GM18508 (cell line): ENCODE results near the gene G6PC1.
"Not testable (repeated sequence)": the region's sequence is repeated elsewhere in the genome, so short reads cannot be mapped to it uniquely, and the experiment has no call there.

Experiments used
- ATAC-seq: cut with Tn5 transposase; IDR thresholded peaks from one replicate; pipeline ENCODE4 v1.9.1; 2021; ENCODE audit warnings: moderate number of reproducible peaks; ENCODE audit not compliant: insufficient read depth, unreplicated experiment

G6PC1 gene

GRCh38 chr17:42900460-42901331 is at the start of gene G6PC1:
Gene G6PC1 (plus strand): TSS chr17:42900799. CDS start chr17:42900877, 78 bp downstream.
- no peak for ATAC-seq

GRCh38 chr17:42850954-42851353 is 49.6 kb upstream of the G6PC1 start, which contains the start of gene AOC3:
Gene AOC3 (plus strand): TSS chr17:42851199. CDS start chr17:42851344, 145 bp downstream.
- no peak for ATAC-seq

DNA sequence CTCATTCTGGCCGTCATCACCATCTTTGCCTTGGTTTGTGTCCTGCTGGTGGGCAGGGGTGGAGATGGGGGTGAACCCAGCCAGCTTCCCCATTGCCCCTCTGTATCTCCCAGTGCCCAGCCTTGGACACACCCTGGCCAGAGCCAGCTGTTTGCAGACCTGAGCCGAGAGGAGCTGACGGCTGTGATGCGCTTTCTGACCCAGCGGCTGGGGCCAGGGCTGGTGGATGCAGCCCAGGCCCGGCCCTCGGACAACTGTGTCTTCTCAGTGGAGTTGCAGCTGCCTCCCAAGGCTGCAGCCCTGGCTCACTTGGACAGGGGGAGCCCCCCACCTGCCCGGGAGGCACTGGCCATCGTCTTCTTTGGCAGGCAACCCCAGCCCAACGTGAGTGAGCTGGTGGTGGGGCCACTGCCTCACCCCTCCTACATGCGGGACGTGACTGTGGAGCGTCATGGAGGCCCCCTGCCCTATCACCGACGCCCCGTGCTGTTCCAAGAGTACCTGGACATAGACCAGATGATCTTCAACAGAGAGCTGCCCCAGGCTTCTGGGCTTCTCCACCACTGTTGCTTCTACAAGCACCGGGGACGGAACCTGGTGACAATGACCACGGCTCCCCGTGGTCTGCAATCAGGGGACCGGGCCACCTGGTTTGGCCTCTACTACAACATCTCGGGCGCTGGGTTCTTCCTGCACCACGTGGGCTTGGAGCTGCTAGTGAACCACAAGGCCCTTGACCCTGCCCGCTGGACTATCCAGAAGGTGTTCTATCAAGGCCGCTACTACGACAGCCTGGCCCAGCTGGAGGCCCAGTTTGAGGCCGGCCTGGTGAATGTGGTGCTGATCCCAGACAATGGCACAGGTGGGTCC is 49.0 kb upstream of the G6PC1 start:
- ATAC-seq: not testable (repeated sequence)

- no peak for ATAC-seq
Measured at GRCh38 chr17:42852351-42852750, 48.2 kb upstream of the G6PC1 start.

- no peak for ATAC-seq
Measured at GRCh38 chr17:42853004-42853403, 47.6 kb upstream of the G6PC1 start.

DNA sequence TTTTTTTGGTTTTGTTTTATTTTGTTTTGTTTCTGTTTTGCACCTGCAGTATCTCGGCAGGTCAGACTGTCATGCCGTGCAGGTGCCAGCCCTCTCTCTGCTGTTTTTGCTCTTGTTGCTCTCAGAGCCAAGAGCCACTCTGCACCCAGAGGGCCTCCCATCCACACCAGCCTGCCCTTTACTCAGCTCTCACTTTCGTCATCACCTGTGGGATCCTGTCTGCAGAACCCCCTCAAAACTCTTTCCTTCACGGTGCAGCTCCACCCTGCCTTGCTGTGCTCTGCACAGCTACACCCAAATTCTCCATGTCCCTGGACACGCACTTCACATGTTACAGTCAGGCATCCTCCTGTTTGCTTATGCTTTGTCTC is 47.0 kb upstream of the G6PC1 start:
- ATAC-seq: no peak

DNA sequence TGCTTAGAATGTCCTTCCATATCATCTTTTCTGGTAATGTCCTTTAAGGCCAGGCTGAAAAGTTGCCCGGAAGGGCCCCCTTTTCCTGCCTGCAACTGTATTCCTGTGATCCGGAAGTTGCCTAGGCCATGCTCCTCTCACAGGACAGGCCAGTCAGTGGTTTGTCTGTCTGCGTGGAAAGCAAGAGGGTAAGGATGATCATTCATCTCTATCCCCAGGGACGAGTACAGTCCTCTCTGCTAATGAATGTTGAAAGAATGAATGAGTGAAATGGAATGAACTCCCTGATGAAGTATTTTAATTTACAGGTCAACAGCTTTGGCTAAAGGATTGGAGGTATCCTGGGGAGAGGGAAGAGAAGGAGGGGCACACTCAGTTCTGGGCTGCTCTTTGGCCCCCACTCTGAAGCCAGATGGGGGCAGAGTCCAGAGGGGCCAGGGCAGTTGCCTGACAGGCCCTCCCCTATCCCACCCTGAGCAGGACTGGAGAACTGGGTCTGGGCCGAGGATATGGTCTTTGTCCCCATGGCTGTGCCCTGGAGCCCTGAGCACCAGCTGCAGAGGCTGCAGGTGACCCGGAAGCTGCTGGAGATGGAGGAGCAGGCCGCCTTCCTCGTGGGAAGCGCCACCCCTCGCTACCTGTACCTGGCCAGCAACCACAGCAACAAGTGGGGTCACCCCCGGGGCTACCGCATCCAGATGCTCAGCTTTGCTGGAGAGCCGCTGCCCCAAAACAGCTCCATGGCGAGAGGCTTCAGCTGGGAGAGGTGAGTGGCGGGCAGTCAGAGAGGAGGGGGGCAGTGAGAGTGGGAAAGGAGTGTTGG is 46.4 kb upstream of the G6PC1 start:
- no peak for ATAC-seq

DNA sequence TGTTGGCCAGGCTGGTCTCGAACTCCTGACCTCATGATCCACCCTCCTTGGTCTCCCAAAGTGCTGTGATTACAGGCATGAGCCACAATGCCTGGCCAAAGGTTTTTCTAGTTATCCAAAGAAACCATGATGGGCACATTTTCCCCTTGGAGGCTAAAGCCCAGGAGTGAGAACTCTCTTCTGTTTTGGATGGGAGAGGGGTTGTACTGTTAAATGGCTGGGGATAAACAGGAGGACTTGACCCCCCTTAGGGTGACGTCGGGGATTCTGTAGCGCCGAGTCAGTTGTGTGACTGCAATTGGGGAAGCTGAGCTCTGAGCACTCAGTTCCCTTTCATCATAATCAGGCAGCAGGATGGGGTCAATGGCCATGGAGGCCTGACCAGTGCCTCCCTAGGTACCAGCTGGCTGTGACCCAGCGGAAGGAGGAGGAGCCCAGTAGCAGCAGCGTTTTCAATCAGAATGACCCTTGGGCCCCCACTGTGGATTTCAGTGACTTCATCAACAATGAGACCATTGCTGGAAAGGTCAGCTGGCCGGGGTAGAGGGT is 45.5 kb upstream of the G6PC1 start:
- ATAC-seq: no peak

GRCh38 chr17:42856093-42856492 is 44.5 kb upstream of the G6PC1 start:
- ATAC-seq: not testable (repeated sequence)

- not testable (repeated sequence) for ATAC-seq
Measured at GRCh38 chr17:42856516-42856915, 44.1 kb upstream of the G6PC1 start.

GRCh38 chr17:42857389-42857788 is 43.2 kb upstream of the G6PC1 start:
- ATAC-seq: no peak

- ATAC-seq: no peak
Measured at GRCh38 chr17:42865638-42866094, 34.9 kb upstream of the G6PC1 start.

DNA sequence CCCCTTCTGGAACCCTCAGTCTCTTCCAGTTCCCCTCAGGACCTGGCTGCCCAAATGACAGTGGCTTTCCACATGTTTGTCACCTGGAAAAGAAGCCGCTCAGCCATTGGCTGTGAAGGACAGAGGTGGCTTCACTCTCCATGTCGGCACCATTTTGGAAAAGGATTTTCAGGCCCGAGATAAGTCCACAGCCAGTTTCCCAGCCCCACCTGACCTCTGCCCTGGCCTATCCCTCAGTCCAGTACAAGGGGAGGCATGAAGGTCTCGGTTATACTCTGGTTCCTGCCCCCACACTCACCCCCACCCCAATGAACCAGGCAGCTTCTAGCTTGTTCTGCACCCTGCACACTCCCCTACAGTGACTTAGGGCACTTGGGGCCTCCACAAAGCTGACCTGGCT is 34.4 kb upstream of the G6PC1 start:
- ATAC-seq: no peak

DNA sequence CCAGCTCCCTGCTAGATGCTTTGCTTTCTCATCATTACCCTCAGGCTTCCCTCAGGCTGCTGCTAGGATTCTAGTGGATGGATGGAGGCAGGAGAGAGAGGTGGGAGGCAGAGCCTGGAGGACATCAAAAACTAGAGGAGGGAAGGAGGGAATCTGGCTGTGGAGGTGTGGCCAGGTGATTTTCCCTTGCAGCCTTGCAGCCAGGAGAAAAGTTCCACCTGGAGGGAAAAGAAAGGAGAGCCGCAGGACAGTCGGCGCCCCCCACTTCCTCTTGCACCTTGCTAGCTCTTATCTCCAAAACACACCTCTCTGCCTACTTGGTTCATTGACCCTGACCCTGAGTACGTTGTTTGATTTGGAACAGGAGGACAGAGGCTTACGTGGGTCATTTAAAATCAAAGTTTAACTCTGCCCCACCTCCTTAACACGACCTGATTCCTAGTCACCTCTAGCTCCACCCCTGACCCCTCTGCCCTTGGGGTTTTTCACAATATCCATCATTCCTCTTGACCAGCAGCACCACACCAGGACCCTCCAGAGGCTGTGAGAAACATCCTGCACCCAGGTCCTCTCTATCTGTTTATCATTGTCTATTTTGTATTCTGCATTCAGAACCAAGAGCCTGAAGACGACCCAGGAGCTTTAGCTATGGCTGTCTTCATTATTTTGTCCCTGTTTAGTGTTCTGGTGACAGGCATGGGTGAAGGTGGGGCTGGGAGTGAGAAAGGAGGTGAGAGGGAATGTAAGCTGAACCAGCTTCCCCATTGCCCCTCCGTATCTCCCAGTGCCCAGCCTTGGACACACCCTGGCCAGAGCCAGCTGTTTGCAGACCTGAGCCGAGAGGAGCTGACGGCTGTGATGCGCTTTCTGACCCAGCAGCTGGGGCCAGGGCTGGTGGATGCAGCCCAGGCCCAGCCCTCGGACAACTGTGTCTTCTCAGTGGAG is 33.7 kb upstream of the G6PC1 start:
- no peak for ATAC-seq

DNA sequence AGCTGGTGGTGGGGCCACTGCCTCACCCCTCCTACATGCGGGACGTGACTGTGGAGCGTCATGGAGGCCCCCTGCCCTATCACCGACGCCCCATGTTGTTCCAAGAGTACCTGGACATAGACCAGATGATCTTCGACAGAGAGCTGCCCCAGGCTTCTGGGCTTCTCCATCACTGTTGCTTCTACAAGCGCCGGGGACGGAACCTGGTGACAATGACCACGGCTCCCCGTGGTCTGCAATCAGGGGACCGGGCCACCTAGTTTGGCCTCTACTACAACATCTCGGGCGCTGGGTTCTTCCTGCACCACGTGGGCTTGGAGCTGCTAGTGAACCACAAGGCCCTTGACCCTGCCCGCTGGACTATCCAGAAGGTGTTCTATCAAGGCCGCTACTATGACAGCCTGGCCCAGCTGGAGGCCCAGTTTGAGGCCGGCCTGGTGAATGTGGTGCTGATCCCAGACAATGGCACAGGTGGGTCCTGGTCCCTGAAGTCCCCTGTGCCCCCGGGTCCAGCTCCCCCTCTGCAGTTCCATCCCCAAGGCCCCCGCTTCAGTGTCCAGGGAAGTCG is 32.8 kb upstream of the G6PC1 start:
- ATAC-seq: not testable (repeated sequence)

DNA sequence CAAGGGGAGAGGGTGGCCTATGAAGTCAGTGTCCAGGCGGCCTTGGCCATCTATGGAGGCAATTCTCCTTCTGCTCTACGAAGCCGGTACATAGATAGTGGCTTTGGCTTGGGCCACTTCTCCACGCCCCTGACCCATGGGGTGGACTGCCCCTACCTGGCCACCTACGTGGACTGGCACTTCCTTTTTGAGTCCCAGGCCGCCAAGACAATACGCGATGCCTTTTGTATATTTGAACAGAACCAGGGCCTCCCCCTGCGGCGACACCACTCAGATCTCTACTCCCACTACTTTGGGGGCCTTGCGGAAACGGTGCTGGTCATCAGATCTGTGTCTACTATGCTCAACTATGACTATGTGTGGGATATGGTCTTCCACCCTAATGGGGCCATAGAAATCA is 32.3 kb upstream of the G6PC1 start:
- ATAC-seq: no peak

GRCh38 chr17:42871647-42872046 is 29.0 kb upstream of the G6PC1 start:
- ATAC-seq: no peak

- ATAC-seq: no peak
Measured at GRCh38 chr17:42872251-42872965, 28.2 kb upstream of the G6PC1 start.
